HepG2 (cell line): ENCODE data around the gene RPL23. TPM values are rescaled to one million over a fixed set of nuclear protein-coding genes. Genes with fewer than 3 reads are reported as not detected.

Source experiments
- FOXP4 ChIP-seq: sonication (generic); formaldehyde crosslinking; IDR thresholded peaks from 2 replicates; pipeline ENCODE4 v1.4.0; 2020; ENCODE audit warnings: missing genetic modification reagents
- JUND ChIP-seq: sonication (generic); formaldehyde crosslinking; IDR thresholded peaks from 2 replicates; pipeline ENCODE4 v1.8.0; 2022; ENCODE audit warnings: mild to moderate bottlenecking, missing genetic modification reagents
- KMT2A ChIP-seq: sonication (generic); formaldehyde crosslinking; IDR thresholded peaks from 2 replicates; pipeline ENCODE4 v1.4.0; 2020; ENCODE audit warnings: missing genetic modification reagents
- MXI1 ChIP-seq: IDR thresholded peaks from 3 replicates; pipeline ENCODE4 v1.6.1; 2012; ENCODE audit warnings: low read depth, low read length, inconsistent platforms, borderline replicate concordance
- NR1H2 ChIP-seq: sonication (generic); formaldehyde crosslinking; IDR thresholded peaks from 2 replicates; pipeline ENCODE4 v1.8.1; 2022; ENCODE audit warnings: low read depth, missing genetic modification reagents, borderline replicate concordance
- PHF21A ChIP-seq: sonication (generic); formaldehyde crosslinking; IDR thresholded peaks from 2 replicates; pipeline ENCODE4 v1.5.0; 2020; ENCODE audit warnings: mild to moderate bottlenecking, missing genetic modification reagents
- RBM39 ChIP-seq: fragments of 200-400 bp; formaldehyde crosslinking; IDR thresholded peaks from one replicate; pipeline ENCODE4 v1.6.1; 2018; ENCODE audit warnings: antibody characterized with exemption, mild to moderate bottlenecking, low read depth, low read length; ENCODE audit not compliant: poor library complexity, severe bottlenecking
- RERE ChIP-seq: IDR thresholded peaks from 2 replicates; pipeline ENCODE4 v1.6.1; 2016; ENCODE audit warnings: low read depth, missing genetic modification reagents, missing compliant biosample characterization
- SETDB1 ChIP-seq: sonication (generic); formaldehyde crosslinking; IDR thresholded peaks from 2 replicates; pipeline ENCODE4 v1.5.1; 2020; ENCODE audit warnings: missing genetic modification reagents, mild to moderate bottlenecking, borderline replicate concordance
- SMAD3 ChIP-seq: sonication (generic); formaldehyde crosslinking; IDR thresholded peaks from 2 replicates; pipeline ENCODE4 v1.4.0; 2020; ENCODE audit warnings: missing genetic modification reagents
- ZEB1 ChIP-seq: IDR thresholded peaks from 2 replicates; pipeline ENCODE4 v1.6.1; 2012; ENCODE audit warnings: mild to moderate bottlenecking, low read depth, inconsistent platforms; ENCODE audit not compliant: insufficient replicate concordance
- ZFP36L2 ChIP-seq: sonication (generic); formaldehyde crosslinking; IDR thresholded peaks from 2 replicates; pipeline ENCODE4 v1.4.0; 2020; ENCODE audit warnings: missing genetic modification reagents
- ZNF232 ChIP-seq: sonication (generic); formaldehyde crosslinking; IDR thresholded peaks from 2 replicates; pipeline ENCODE4 v1.4.0; 2020; ENCODE audit warnings: missing genetic modification reagents, borderline replicate concordance
- ZNF280B ChIP-seq: sonication (generic); formaldehyde crosslinking; IDR thresholded peaks from 2 replicates; pipeline ENCODE4 v1.5.0; 2020; ENCODE audit warnings: missing genetic modification reagents, mild to moderate bottlenecking, borderline replicate concordance
- ZNF44 ChIP-seq: sonication (generic); formaldehyde crosslinking; IDR thresholded peaks from 2 replicates; pipeline ENCODE4 v1.5.1; 2020; ENCODE audit warnings: mild to moderate bottlenecking, missing genetic modification reagents
- ZNF562 ChIP-seq: sonication (generic); formaldehyde crosslinking; IDR thresholded peaks from 2 replicates; pipeline ENCODE4 v1.8.0; 2022; ENCODE audit warnings: missing genetic modification reagents, borderline replicate concordance
- ZNF678 ChIP-seq: sonication (generic); formaldehyde crosslinking; IDR thresholded peaks from 2 replicates; pipeline ENCODE4 v1.4.0; 2020; ENCODE audit warnings: mild to moderate bottlenecking, missing genetic modification reagents
- ZSCAN20 ChIP-seq: sonication (generic); formaldehyde crosslinking; IDR thresholded peaks from 2 replicates; pipeline ENCODE4 v1.4.0; 2020; ENCODE audit warnings: missing genetic modification reagents, mild to moderate bottlenecking, borderline replicate concordance
- polyA plus RNA-seq, 8 experiments: library from polyadenylated mRNA; depleted of rRNA in 3 of 8; stranded (reverse) in 7 of 8; unstranded in 1 of 8; fragments of >200 nt; fragmentation: Illumina TruSeq in 4 of 8; extraction: Trizol in 4 of 8; gene quantifications; 2 replicates each; pipeline versions ENCODE4 v1.2.1 to v1.2.3, GENCODE V29; 2011 to 2016; ENCODE audit warnings: low read depth in 4 of 8, missing spikeins in 1 of 8, mixed read lengths in 1 of 8; ENCODE audit not compliant: insufficient read depth in 1 of 8
- total RNA-seq, 5 experiments: library from RNA; depleted of rRNA; stranded (reverse); fragments of >200 nt; fragmentation: Illumina TruSeq; extraction: Trizol; gene quantifications; 2 replicates each; pipeline ENCODE4 v1.2.3, GENCODE V29; 2016; ENCODE audit warnings: low read depth in 1 of 5

RPL23 gene
- total and polyA plus RNA-seq, 2 of the 13 experiments (the other 11 are each of a cell fraction or from before 2014, with no cell fraction given) = 2,790 to 4,860 TPM

- TF ChIP-seq RBM39 (peak; percentile 96), ZEB1 (peak; percentile 83), ZNF232 (CRISPR knock-in tag) (peak; percentile 95), ZNF280B (CRISPR knock-in tag) (peak; percentile 95), ZSCAN20 (CRISPR knock-in tag) (peak; percentile 75; the same call in 1 of the 2 replicates), ZFP36L2 (0 out of 2 replicates have a peak, but pooled peaks have one; percentile 19), JUND (CRISPR knock-in tag) (peak; percentile 89), ZNF678 (CRISPR knock-in tag) (peak; percentile 62; the same call in 1 of the 2 replicates), SETDB1 (CRISPR knock-in tag) (no peak), MXI1 (peak; percentile 87; the same call in 2 of the 3 replicates), KMT2A (CRISPR knock-in tag) (peak; percentile 92; the same call in 1 of the 2 replicates), ZNF562 (CRISPR knock-in tag) (0 out of 2 replicates have a peak, but pooled peaks have one; percentile 48), FOXP4 (CRISPR knock-in tag) (peak; percentile 83), PHF21A (CRISPR knock-in tag) (peak; percentile 90; the same call in 1 of the 2 replicates), NR1H2 (CRISPR knock-in tag) (0 out of 2 replicates have a peak, but pooled peaks have one; percentile 82), ZNF44 (CRISPR knock-in tag) (peak; percentile 99), RERE (CRISPR knock-in tag) (0 out of 2 replicates have a peak, but pooled peaks have one; percentile 12), SMAD3 (CRISPR knock-in tag) (peak; percentile 95)
These were observed at the start of gene RPL23 (continued) for GRCh38 chr17:38853292-38854219.
